Mucosa of descending colon (tissue), 3 donors: Measurements from ENCODE around the gene HBA2. TPM values are rescaled to one million over a fixed set of nuclear protein-coding genes. Genes with fewer than 3 reads are reported as not detected.
A peak's percentile ranks its signal among the peaks of the same experiment; 100 is the strongest.

Experiments used
- ATAC-seq: fragments of 200-7000 bp; cut with Tn5 transposase; one replicate; pipeline ENCODE4 v1.9.1; 2020; ENCODE audit warnings: mild to moderate bottlenecking, moderate library complexity
- DNase-seq, 3 donors: peaks; one replicate each; pipeline ENCODE4 v3.0.0-alpha.2; 2020
- H3K36me3 ChIP-seq: fragments of 200-600 bp; one replicate; pipeline ENCODE4 v1.8.0; 2021; ENCODE audit warnings: low read depth, mild to moderate bottlenecking
- H3K4me1 ChIP-seq: fragments of 200-600 bp; one replicate; pipeline ENCODE4 v1.8.0; 2021; ENCODE audit warnings: low read depth, mild to moderate bottlenecking
- H3K4me3 ChIP-seq: fragments of 200-600 bp; one replicate; pipeline ENCODE4 v1.8.0; 2021; ENCODE audit warnings: mild to moderate bottlenecking
- H3K9me3 ChIP-seq: fragments of 200-600 bp; one replicate; pipeline ENCODE4 v1.8.0; 2021; ENCODE audit warnings: mild to moderate bottlenecking
- CTCF ChIP-seq: fragments of 200-600 bp; IDR thresholded peaks from one replicate; pipeline ENCODE4 v1.8.0; 2022; ENCODE audit warnings: antibody characterized with exemption, mild to moderate bottlenecking
- intact Hi-C, 2 donors: fragments of 100-400 bp; cut with DNase I in 1 of 2; cut with micrococcal nuclease in 1 of 2; formaldehyde crosslinking; loops; one replicate each; pipeline versions ENCODE4 v1.11.0 to v1.11.1; 2022; cut with DNase I, micrococcal nuclease
- total RNA-seq, 3 donors: library from RNA; stranded (reverse); fragmentation: NEBNext Ultra II Directional in 2 of 3; extraction: Animal tissue kit (Norgen Biotek cat#: 25700) in 2 of 3; gene quantifications; one replicate each; pipeline versions ENCODE4 v1.2.1 to v1.2.4, GENCODE V29; 2021 to 2023
- donor health status: DM: no; HTN: no; CAD: no; lungs with moderate emphysema.
- donor health status: DM: no; HTN: no; CAD: no.
- donor health status: DM: no; HTN: yes; CAD: no.

HBA2 gene
- total RNA-seq, 3 donors from 2014 or later, result 2.9 to 3.4 TPM; not detected in 1

- Histone ChIP-seq H3K4me3 (no peak overlapping the region), H3K9me3 (no peaks in the 10 kb centered on the region), H3K36me3 (no peaks in the 10 kb centered on the region), H3K4me1 (peaks cover 13% of the 10 kb centered on the region)
- intact Hi-C loops, result loop anchor here (5.0 kb wide), 1 partner anchor 76 kb away; no protein-coding TSS in a partner anchor
- no peak for ATAC-seq
- no peak for DNase-seq
- no peak for TF ChIP-seq CTCF
Measured at GRCh38 chr16:183005-183404, 10.3 kb downstream of the HBA2 start.

DNA sequence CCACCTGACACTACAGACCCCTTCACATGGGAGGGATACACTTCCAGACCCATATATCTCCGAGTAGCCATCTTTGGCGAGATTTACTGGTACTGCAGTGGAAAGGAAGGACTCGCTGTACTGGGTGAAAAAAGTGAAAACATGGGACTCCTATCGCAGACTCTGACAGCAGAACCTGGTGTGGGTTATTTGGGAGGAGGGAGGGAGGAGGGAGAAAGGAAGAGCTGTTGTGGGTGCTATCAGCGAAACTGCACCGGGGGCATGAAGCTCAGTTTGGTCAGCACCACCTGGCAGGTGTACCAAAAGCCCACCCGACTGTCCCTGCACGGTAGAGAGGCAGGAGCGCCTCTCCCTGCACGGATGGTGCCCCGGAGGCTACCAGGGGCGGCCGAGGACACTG lies 12.5 kb downstream of the HBA2 start:
- H3K4me3 ChIP-seq, result no peak overlapping the region
- intact Hi-C loops, result no loop called here
- H3K4me1 ChIP-seq, result peaks cover 13% of the 10 kb centered on the region
- no peaks in the 10 kb centered on the region for H3K9me3 ChIP-seq
- H3K36me3 ChIP-seq, result peaks cover 12% of the 10 kb centered on the region
- TF ChIP-seq CTCF, result no peak
- ATAC-seq, result no peak
- no peak for DNase-seq

- DNase-seq (no peak), ATAC-seq (no peak)
- H3K4me1 ChIP-seq, result peaks cover 8% of the 10 kb centered on the region
- no peak for TF ChIP-seq CTCF
- H3K9me3 ChIP-seq, result no peaks in the 10 kb centered on the region
- no peak overlapping the region for H3K4me3 ChIP-seq
- peaks cover 12% of the 10 kb centered on the region for H3K36me3 ChIP-seq
- intact Hi-C loops, result no loop called here
Measured at GRCh38 chr16:185691-186090, 13.0 kb downstream of the HBA2 start.

GRCh38 chr16:187330-187729 lies 14.7 kb downstream of the HBA2 start:
- ATAC-seq (no peak), DNase-seq (no peak)
- intact Hi-C loops, result no loop called here
- Histone ChIP-seq H3K36me3 (peaks cover 15% of the 10 kb centered on the region), H3K9me3 (no peaks in the 10 kb centered on the region), H3K4me3 (no peak overlapping the region), H3K4me1 (no peaks in the 10 kb centered on the region)
- no peak for TF ChIP-seq CTCF

GRCh38 chr16:188674-189073 lies 16.0 kb downstream of the HBA2 start:
- no peaks in the 10 kb centered on the region for H3K4me1 ChIP-seq
- no peak overlapping the region for H3K4me3 ChIP-seq
- H3K9me3 ChIP-seq, result no peaks in the 10 kb centered on the region
- intact Hi-C loops, result no loop called here
- peaks cover 15% of the 10 kb centered on the region for H3K36me3 ChIP-seq
- ATAC-seq (peak; percentile 47), DNase-seq (no peak)
- no peak for TF ChIP-seq CTCF

DNA sequence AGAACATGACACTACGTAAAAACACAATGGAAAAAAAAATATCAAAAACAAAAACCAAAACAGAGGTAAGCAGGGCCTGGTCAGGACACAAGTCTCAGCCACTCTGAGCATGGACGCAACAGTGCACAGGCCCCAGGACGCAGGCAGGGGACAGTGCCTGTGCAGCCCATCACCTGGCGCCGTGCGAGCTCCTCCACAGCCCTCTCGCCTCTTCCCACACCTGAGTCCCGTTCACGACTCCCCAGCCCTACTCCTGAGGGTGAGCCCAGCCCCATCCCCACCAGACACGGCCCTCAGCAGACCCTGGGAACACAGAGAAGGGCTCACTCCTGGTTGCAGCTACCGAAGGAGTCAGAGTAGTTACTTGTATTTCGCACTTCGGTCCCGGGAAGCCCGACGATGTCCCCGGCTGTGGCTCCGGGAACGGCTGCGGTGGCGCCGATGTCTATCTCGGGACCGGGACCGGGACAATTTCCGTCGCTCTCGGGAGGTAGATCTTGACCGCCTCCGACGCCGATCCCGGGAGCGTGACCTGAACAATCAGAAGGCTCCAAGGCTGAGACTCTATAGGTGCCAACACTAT lies 17.0 kb downstream of the HBA2 start:
- no peak for ATAC-seq
- Histone ChIP-seq H3K4me1 (no peaks in the 10 kb centered on the region), H3K4me3 (no peak overlapping the region), H3K36me3 (peaks cover 15% of the 10 kb centered on the region), H3K9me3 (no peaks in the 10 kb centered on the region)
- DNase-seq, result no peak
- no peak for TF ChIP-seq CTCF
- intact Hi-C loops, result no loop called here
